ENCODE measurements around the gene DHX8.

DNA sequence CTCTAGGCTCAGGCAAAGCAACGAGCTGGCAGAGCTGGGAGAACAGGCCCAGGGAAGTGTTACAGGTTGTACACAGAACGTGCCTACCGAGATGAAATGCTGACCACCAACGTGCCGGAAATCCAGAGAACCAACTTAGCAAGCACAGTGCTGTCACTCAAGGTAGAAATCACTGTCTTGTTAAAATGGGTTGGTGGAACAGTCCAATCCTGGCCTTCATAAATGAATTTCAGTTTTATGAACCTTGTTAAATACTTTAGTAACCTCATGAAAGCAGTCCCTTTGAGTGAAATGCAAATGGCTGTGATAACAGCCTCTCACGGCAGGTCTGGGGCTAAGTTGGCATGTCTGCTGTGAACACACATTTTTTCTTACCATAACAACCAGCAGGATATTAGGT is 33.4 kb downstream of the DHX8 start:
- TF ChIP-seq, protein P1, sequence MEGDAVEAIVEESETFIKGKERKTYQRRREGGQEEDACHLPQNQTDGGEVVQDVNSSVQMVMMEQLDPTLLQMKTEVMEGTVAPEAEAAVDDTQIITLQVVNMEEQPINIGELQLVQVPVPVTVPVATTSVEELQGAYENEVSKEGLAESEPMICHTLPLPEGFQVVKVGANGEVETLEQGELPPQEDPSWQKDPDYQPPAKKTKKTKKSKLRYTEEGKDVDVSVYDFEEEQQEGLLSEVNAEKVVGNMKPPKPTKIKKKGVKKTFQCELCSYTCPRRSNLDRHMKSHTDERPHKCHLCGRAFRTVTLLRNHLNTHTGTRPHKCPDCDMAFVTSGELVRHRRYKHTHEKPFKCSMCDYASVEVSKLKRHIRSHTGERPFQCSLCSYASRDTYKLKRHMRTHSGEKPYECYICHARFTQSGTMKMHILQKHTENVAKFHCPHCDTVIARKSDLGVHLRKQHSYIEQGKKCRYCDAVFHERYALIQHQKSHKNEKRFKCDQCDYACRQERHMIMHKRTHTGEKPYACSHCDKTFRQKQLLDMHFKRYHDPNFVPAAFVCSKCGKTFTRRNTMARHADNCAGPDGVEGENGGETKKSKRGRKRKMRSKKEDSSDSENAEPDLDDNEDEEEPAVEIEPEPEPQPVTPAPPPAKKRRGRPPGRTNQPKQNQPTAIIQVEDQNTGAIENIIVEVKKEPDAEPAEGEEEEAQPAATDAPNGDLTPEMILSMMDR (IDR thresholded peaks at IDR 0.05) = no peak
- TF ChIP-seq EZH2 (IDR thresholded peaks at IDR 0.05) (no peak), EZH2phosphoT487 (IDR thresholded peaks at IDR 0.05) (no peak)

Measured in neural progenitor cell (in vitro differentiated cells).